ENCODE results near the gene GMPPA.

The GMPPA gene

GRCh38 chr2:219540784-219541504 is 42.3 kb downstream of the GMPPA start:
- DNase-seq (ENCODE audit: low read depth), result no peak

GRCh38 chr2:219541611-219542180 is 43.0 kb downstream of the GMPPA start:
- DNase-seq (ENCODE audit: low read depth), result peak; percentile 71

- no peak for DNase-seq (ENCODE audit: low read depth)
These were observed 44.4 kb downstream of the GMPPA start for GRCh38 chr2:219542931-219543595.

- DNase-seq (ENCODE audit: low read depth), result peak; percentile 81
These were observed 45.1 kb downstream of the GMPPA start, which contains the start of the genes CHPF and TMEM198 for GRCh38 chr2:219543596-219544358. Gene CHPF (minus strand): TSS chr2:219543809. CDS start chr2:219543538, 271 bp downstream. Gene TMEM198 (plus strand): TSS chr2:219544028. CDS start chr2:219544728, 700 bp downstream.

GRCh38 chr2:219544567-219544966 is 45.9 kb downstream of the GMPPA start:
- no peak for DNase-seq (ENCODE audit: low read depth)

- DNase-seq (ENCODE audit: low read depth), result no peak
These were observed 46.7 kb downstream of the GMPPA start for GRCh38 chr2:219545295-219545942.

GRCh38 chr2:219545943-219546352 is 47.3 kb downstream of the GMPPA start:
- DNase-seq (ENCODE audit: low read depth), result no peak

- no peak for DNase-seq (ENCODE audit: low read depth)
These were observed 48.9 kb downstream of the GMPPA start for GRCh38 chr2:219547621-219548020.

GRCh38 chr2:219548990-219549389 is 50.3 kb downstream of the GMPPA start:
- DNase-seq (ENCODE audit: low read depth), result no peak

- DNase-seq (ENCODE audit: low read depth), result no peak
These were observed 50.9 kb downstream of the GMPPA start for GRCh38 chr2:219549619-219550018.

- no peak for DNase-seq (ENCODE audit: low read depth)
These were observed 53.0 kb downstream of the GMPPA start for GRCh38 chr2:219551441-219552381.

GRCh38 chr2:219552382-219553167 is 53.9 kb downstream of the GMPPA start:
- peak; percentile 69 for DNase-seq (ENCODE audit: low read depth)

- no peak for DNase-seq (ENCODE audit: low read depth)
These were observed 54.4 kb downstream of the GMPPA start for GRCh38 chr2:219553168-219553417.

GRCh38 chr2:219553463-219553963 is 54.8 kb downstream of the GMPPA start:
- DNase-seq (ENCODE audit: low read depth), result no peak

- no peak for DNase-seq (ENCODE audit: low read depth)
These were observed 55.7 kb downstream of the GMPPA start for GRCh38 chr2:219554350-219554749.

- no peak for DNase-seq (ENCODE audit: low read depth)
These were observed 57.3 kb downstream of the GMPPA start for GRCh38 chr2:219555956-219556355.

- DNase-seq (ENCODE audit: low read depth), result no peak
These were observed 57.7 kb downstream of the GMPPA start for GRCh38 chr2:219556413-219556812.
